IPS-15b (cell line): ENCODE data around the gene ZNF789.
A peak's percentile ranks its signal among the peaks of the same experiment; 100 is the strongest.
"Not testable (repeated sequence)": the region's sequence is repeated elsewhere in the genome, so short reads cannot be mapped to it uniquely, and the experiment has no call there.

Experiments
- H3K27me3 ChIP-seq: one replicate; pipeline ENCODE4 v1.6.1; 2013; ENCODE audit warnings: low read length; ENCODE audit not compliant: control insufficient read depth, insufficient read depth
- H3K36me3 ChIP-seq: one replicate; pipeline ENCODE4 v1.6.1; 2013; ENCODE audit warnings: low read length; ENCODE audit not compliant: control insufficient read depth, insufficient read depth
- H3K4me1 ChIP-seq: one replicate; pipeline ENCODE4 v1.6.1; 2013; ENCODE audit warnings: mild to moderate bottlenecking, low read length; ENCODE audit not compliant: control insufficient read depth, insufficient read depth
- H3K4me3 ChIP-seq: one replicate; pipeline ENCODE4 v1.5.1; 2013; ENCODE audit warnings: low read depth, low read length
- H3K9ac ChIP-seq: one replicate; pipeline ENCODE4 v1.6.1; 2013; ENCODE audit warnings: low read depth, mild to moderate bottlenecking, low read length
- H3K9me3 ChIP-seq: one replicate; pipeline ENCODE4 v1.6.1; 2013; ENCODE audit warnings: mild to moderate bottlenecking, low read length; ENCODE audit not compliant: control insufficient read depth, insufficient read depth

The ZNF789 gene

DNA sequence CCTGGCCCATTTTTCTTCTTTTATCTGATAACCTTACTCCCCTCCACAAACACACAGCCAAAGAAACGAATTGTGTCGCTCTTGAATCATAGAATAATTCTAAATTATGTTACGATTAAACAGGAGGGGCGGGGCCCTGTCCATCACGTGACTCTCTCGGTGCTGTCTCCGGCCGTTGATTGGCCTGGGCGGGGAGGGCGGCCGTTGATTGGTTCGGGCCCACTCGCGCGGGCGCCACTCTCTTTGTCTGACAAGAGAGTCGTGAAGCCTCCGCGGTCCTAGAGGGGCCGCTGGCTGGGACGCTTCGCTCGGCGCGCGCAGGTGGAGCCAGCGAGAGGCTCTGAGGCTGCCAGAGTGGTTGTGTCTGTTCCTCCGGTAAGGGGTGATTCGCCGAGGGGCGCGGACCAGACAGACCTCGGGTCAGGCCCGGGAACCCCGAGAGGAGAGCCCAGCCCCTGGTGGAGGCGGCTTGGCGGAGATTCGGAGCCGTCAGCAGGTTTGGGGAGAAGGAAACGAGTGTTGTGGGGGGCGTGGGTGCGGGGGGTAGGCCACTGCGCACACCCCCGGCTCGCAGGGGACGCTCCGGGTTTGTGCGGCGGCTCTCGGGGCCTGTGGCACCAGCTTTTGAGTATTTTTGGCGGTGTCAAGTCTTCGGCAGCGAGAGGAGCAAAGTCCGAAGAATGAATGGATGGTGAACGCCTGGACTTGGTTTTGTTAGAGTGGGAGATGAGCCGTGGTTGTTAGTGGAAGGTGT is at the start of gene ZNF789:
TSS of gene ZNF789 (plus strand) at position 330 of the 754 bp plus-strand sequence. CDS start 3,567 bp downstream, outside the sequence.
- no peaks in the 10 kb centered on the region for H3K9me3 ChIP-seq
- H3K9ac ChIP-seq, result peak within 1 kb of the TSS; percentile 85
- H3K36me3 ChIP-seq, result no peaks in the 10 kb centered on the region
- H3K4me1 ChIP-seq, result peaks cover 2% of the 10 kb centered on the region
- no peaks in the 10 kb centered on the region for H3K27me3 ChIP-seq
- H3K4me3 ChIP-seq, result peak within 1 kb of the TSS; percentile 90

DNA sequence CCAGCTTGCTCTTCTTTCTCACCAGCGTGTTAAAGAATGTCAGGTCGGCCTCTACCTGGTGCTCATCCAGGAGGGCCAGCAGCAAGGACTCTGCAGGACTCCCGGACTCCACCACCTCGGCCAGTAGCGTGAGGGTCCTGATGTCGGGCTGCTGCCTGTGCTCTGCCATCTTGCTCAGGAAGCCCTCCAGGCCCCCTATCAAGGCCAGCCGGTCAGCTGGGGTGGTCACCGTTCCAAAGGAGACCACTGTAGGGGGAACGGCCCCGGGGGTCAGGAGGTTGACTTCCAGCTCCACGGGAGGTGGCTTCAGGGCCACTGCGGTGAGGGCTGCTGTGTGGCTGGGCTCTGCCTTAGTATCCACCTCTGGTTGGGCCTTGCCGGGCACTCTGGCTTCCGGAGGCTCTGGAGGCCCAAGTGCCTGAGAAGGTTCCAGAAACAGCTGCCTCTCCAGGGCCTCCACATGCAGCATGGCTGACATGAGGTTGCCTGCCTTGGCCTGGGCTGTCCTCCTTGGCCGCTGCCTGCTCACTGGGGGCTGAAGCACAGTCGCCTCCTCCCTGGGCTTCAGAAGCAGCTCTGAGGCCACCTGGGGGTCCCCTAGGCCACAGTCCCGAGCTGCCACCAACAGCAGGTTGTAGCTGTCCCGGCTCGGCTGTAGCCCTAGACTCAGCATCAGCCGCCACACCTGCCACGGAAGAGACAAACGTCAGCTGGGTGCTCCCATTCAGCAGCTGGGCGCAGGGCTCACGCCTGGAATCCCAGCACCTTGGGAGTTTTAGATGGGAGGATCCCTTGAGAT is 47.6 kb upstream of the ZNF789 start:
- H3K9ac ChIP-seq, result no peak overlapping the region
- no peak overlapping the region for H3K4me3 ChIP-seq
- peaks cover 5% of the 10 kb centered on the region for H3K4me1 ChIP-seq
- no peaks in the 10 kb centered on the region for H3K9me3 ChIP-seq
- H3K27me3 ChIP-seq, result no peaks in the 10 kb centered on the region
- H3K36me3 ChIP-seq, result peaks cover 51% of the 10 kb centered on the region

DNA sequence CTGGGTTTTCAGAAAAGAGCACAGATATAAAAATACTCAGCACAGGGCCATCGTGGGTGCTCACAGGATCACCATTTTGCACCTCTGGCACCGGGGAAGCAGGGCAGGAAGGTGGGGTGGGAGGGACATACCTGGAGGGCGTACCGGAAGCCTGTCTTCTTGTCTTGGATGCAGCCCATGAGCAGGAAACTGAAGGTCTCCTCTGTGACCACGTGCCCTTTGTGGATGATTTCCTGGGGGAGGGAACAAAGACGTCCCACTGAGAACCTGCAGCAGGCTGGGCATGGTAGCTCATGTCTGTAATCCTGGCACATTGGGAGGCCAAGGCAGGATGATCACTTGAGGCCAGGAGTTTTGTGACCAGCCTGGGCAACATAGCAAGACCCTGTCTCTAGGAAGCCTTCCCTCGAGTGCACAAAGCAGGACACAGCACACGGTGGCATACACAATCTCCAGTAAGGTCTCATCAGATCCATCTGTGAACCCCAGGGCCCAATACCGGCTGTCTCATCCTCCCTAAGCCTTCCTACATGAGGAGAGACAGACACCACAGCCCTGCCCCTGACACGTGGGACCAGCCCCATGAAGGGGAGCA is 43.6 kb upstream of the ZNF789 start:
- H3K4me3 ChIP-seq, result no peak overlapping the region
- H3K9me3 ChIP-seq, result no peaks in the 10 kb centered on the region
- H3K27me3 ChIP-seq, result no peaks in the 10 kb centered on the region
- H3K36me3 ChIP-seq, result peaks cover 55% of the 10 kb centered on the region
- H3K9ac ChIP-seq, result no peak overlapping the region
- no peaks in the 10 kb centered on the region for H3K4me1 ChIP-seq

DNA sequence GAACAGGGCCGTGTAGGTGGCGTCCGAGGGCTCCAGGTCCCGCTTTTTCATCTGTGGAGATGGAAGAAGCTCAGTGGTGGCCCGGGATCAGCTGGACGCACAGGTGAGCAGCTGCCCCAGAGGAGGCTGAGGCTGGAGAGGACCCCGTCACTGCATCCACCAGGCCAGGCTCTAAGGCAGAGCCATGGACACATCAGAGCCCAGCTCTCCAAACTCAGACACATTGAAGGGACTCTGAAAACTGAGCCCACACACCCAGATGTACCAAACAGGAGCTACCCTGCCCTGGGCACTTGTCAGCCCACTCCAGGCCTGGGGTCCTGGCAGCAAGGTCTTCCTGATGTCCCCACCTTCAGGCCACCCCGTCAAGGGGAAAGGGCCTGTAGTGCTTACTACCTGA is 42.9 kb upstream of the ZNF789 start:
- no peaks in the 10 kb centered on the region for H3K4me1 ChIP-seq
- H3K9me3 ChIP-seq, result no peaks in the 10 kb centered on the region
- no peak overlapping the region for H3K9ac ChIP-seq
- H3K27me3 ChIP-seq, result no peaks in the 10 kb centered on the region
- H3K4me3 ChIP-seq, result no peak overlapping the region
- peaks cover 50% of the 10 kb centered on the region for H3K36me3 ChIP-seq

DNA sequence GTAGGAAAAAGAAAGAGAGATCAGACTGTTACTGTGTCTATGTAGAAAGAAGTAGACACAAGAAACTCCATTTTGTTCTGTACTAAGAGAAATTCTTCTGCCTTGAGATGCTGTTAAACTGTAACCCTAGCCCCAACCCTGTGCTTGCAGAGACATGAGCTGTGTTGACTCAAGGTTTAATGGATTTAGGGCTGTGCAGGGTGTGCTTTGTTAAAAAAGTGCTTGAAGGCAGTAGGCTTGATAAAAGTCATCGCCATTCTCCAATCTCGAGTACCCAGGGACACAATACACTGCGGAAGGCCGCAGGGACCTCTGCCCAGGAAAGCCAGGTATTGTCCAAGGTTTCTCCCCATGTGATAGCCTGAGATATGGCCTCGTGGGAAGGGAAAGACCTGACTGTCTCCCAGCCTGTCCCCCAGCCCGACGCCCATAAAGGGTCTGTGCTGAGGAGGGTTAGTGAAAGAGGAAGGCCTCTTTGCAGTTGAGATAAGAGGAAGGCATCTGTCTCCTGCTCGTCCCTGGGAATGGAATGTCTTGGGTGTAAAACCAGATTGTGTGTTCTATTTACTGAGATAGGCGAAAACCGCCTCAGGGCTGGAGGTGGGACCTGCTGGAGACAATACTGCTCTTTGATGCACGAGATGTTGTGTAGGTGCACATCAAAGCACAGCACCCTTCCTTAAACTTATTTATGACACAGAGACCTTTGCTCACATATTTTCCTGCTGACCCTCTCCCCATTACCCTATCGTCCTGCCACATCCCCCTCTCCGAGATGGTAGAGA is 40.7 kb upstream of the ZNF789 start:
- not testable (repeated sequence) for H3K9ac ChIP-seq, H3K4me1 ChIP-seq, H3K4me3 ChIP-seq, H3K27me3 ChIP-seq, H3K9me3 ChIP-seq
- H3K36me3 ChIP-seq, result peaks cover 46% of the 10 kb centered on the region

DNA sequence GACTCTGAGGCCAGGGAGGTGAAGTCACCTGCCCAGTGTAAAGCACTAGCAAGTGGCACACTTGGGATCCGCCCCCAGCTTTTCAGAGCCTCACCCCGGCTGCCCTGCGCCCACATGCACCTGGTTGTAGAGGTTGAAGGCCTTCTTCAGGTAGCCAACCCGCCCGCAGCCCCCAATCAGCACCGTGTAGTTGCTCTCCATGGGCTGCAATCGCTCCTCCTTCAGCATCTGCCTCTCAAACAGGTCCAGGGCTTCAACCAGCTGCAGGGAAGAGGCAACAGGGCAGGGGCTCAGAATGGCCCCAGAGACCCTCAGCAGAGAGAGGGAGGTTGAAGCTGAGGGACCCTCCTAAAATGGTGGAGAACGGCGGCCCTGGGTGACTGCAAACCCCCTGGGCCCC is 39.5 kb upstream of the ZNF789 start:
- Histone ChIP-seq H3K4me1 (no peaks in the 10 kb centered on the region), H3K9ac (no peak overlapping the region), H3K9me3 (no peaks in the 10 kb centered on the region), H3K4me3 (no peak overlapping the region), H3K27me3 (no peaks in the 10 kb centered on the region), H3K36me3 (peaks cover 46% of the 10 kb centered on the region)

DNA sequence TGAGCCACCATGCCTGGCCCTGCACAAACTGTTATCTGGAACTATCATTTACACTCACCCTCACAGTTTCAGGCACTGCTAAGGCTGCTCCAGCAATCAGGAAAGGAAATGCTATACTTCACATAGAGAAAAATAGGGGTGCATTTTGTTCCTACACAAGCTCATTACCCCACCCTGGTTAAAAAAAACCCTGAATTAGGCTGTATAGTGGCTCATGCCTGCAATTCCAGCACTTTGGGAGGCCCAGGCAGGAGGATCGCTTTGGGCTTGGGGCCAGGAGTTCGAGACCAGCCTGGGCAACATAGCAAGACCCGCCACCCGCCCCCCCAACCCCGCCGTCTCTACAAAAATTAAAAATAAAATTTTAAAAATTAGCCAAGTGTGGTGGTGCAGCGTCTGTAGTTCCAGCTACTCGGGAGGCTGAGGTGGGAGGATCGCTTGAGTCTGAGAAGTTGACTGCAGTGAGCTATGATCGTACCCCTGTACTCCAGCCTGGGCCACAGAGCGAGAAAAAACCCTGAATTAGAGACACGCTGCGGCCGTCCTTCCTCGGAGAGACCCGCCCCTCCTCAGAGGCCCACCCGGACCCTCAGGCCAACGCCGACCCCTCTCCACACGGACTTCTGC is 34.6 kb upstream of the ZNF789 start:
- Histone ChIP-seq H3K9me3 (no peaks in the 10 kb centered on the region), H3K27me3 (no peaks in the 10 kb centered on the region), H3K4me3 (peak overlapping the region; percentile 96), H3K4me1 (peaks cover 3% of the 10 kb centered on the region), H3K36me3 (peaks cover 18% of the 10 kb centered on the region), H3K9ac (peak overlapping the region; percentile 88)

DNA sequence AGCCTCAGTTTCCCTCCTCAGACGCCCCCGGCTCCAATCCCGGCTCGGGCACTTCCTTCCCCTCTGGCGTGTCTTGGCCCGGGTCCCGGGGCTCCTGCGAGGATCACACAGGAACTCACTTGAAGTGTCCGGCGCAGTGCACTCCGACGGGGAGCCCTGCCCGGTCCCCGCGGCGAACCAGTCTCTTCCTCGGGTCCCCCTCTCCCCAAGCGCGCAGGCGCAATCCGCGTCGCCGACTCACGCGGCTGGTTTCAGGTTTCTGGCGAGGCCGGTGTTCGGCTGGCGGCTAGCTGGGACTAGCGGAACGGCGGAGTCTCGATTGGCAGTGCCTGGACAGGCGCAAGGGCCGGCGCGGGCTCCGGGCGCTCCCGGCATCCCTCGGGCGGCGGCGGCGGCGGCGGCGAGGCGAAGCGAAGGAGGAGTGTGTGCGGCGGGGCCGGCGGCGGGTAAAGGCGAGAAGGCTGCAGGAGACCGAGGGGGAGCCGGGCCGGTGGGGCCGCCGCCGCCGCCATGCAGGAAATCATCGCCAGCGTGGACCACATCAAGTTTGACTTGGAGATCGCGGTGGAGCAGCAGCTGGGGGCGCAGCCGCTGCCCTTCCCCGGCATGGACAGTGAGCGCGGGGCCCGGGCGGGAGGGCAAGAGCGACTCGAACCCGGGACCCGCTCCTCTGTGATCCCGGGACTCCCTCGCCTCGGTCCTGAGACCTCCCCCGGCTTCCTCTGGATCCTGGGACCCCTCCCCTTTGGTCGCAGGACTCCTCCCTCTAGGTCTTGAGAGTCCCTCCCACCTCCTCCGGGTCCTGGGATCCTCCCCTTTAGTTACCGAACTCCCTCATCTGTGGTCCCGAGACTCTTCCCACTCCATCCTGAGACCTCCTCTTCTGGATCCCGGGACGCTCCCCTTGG is 33.9 kb upstream of the ZNF789 start, which contains the start of the genes CPSF4 and PTCD1:
TSS of gene CPSF4 (plus strand) at position 371 of the 908 bp plus-strand sequence. CDS start at position 511, 140 bp downstream.
TSS of gene PTCD1 (minus strand) at position 226 of the 908 bp plus-strand sequence. CDS start 3,556 bp downstream, outside the sequence.
- peaks cover 16% of the 10 kb centered on the region for H3K36me3 ChIP-seq
- H3K9me3 ChIP-seq, result no peaks in the 10 kb centered on the region
- H3K9ac ChIP-seq, result peak within 1 kb of the TSS; percentile 91
- peak within 1 kb of the TSS; percentile 96 for H3K4me3 ChIP-seq
- no peaks in the 10 kb centered on the region for H3K27me3 ChIP-seq
- H3K4me1 ChIP-seq, result peaks cover 3% of the 10 kb centered on the region

DNA sequence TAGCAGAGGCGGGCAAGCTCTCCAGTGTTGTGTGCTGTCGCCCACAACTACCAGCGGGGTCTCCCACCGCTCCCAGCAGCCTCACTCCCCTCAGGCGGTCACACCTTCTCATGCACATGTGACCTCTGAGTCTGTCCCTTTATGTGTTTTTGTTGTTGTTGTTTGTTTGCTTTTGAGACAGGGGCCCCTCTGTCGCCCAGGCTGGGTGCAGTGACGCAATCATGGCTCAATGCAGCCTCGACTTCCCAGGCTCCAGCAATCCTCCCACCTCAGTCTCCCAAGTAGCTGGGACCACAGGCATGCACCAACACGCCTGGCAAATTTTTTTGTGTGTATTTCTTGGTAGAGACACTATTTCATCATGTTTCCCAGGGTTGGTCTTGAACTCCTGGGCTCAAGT is 32.5 kb upstream of the ZNF789 start:
- peaks cover 21% of the 10 kb centered on the region for H3K36me3 ChIP-seq
- no peaks in the 10 kb centered on the region for H3K9me3 ChIP-seq
- no peaks in the 10 kb centered on the region for H3K27me3 ChIP-seq
- H3K9ac ChIP-seq, result no peak overlapping the region
- H3K4me1 ChIP-seq, result peaks cover 3% of the 10 kb centered on the region
- H3K4me3 ChIP-seq, result peak overlapping the region; percentile 96

DNA sequence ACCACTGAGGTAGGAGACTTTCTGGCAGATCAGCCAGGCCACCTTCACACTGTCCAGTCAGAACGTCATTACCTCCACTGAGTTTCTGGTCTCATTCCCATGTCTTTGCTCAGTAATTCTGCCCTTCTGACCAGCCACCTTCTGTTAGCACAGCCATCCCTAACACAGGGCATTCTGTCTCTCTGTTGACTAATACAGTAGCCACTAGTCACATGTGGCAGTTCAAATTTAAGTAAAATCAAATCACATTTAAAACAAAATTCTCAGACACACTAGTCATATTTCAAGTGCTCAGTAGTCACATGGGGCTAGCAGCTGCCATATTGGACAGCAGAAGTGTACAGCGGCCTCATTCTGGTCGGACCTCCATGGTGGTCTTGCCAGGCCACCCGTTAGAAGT is 26.6 kb upstream of the ZNF789 start:
- Histone ChIP-seq H3K4me1 (peaks cover 3% of the 10 kb centered on the region), H3K4me3 (no peak overlapping the region), H3K9ac (no peak overlapping the region), H3K27me3 (no peaks in the 10 kb centered on the region), H3K9me3 (no peaks in the 10 kb centered on the region), H3K36me3 (peaks cover 48% of the 10 kb centered on the region)
